ENCODE data around the gene SCP2D1. TPM values are rescaled to one million over a fixed set of nuclear protein-coding genes. Genes with fewer than 3 reads are reported as not detected.

SCP2D1 gene
- total and polyA plus RNA-seq, 2 experiments from 2014 or later, result not detected

DNA sequence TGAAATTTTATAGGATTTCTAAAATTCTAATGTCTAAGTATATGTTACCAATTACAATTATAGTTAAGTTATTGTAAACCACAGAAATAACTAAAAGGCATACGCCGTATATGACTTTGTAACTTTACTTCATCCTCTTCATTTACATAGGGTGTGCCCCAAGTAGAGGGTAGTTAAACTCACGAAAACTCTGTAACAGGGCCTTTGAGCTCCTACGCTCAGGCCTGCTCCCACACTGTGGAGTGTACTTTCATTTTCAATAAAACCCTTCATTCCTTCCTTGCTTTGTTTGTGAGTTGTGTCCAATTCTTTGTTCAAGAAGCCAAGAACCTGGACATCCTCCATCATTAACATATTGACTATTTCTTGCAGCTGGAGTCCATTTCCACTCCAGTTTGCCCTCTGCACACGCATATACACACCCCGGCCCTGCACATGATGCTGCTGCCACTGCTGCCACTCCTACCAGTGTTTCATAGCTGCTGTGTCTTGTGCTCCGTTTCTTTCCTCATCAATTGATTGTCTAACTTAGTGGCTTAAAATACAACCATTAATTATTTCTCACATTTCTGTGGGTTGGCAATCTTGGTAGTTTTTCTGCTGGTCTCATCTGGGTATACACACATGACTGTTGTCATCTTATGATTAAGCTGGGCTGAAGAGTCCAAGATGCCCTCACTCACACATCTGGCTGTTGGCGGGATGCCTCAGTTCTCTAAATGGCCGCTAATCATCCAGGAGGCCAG, 33.0 kb upstream of the SCP2D1 start:
- no peaks in the 10 kb centered on the region for H3K27me3 ChIP-seq (ENCODE audit: insufficient read depth)
- H3K36me3 ChIP-seq (ENCODE audit: insufficient read depth), result no peaks in the 10 kb centered on the region
- H3K9me2 ChIP-seq (ENCODE audit: insufficient read depth), result no peaks in the 10 kb centered on the region
- H3K4me2 ChIP-seq, result no peak overlapping the region
- TF ChIP-seq ZNF114 (CRISPR knock-in tag; IDR thresholded peaks at IDR 0.05) (no peak), CREB1 (CRISPR knock-in tag; IDR thresholded peaks at IDR 0.05; ENCODE audit: low read depth) (no peak), JUNB (IDR thresholded peaks at IDR 0.05; ENCODE audit: unreplicated experiment) (no peak), POLR2AphosphoS5 (IDR thresholded peaks at IDR 0.05; ENCODE audit: low read depth) (no peak), EZH2phosphoT487 (IDR thresholded peaks at IDR 0.05; ENCODE audit: unreplicated experiment) (no peak), STAT1 (IDR thresholded peaks at IDR 0.05; ENCODE audit: unreplicated experiment) (no peak), ZNF331 (CRISPR knock-in tag; IDR thresholded peaks at IDR 0.05; ENCODE audit: low read depth) (no peak), EZH2 (IDR thresholded peaks at IDR 0.05; ENCODE audit: low read depth, unreplicated experiment) (no peak), NANOG (IDR thresholded peaks at IDR 0.05; ENCODE audit: borderline replicate concordance) (no peak)
- TF ChIP-seq, protein P1, sequence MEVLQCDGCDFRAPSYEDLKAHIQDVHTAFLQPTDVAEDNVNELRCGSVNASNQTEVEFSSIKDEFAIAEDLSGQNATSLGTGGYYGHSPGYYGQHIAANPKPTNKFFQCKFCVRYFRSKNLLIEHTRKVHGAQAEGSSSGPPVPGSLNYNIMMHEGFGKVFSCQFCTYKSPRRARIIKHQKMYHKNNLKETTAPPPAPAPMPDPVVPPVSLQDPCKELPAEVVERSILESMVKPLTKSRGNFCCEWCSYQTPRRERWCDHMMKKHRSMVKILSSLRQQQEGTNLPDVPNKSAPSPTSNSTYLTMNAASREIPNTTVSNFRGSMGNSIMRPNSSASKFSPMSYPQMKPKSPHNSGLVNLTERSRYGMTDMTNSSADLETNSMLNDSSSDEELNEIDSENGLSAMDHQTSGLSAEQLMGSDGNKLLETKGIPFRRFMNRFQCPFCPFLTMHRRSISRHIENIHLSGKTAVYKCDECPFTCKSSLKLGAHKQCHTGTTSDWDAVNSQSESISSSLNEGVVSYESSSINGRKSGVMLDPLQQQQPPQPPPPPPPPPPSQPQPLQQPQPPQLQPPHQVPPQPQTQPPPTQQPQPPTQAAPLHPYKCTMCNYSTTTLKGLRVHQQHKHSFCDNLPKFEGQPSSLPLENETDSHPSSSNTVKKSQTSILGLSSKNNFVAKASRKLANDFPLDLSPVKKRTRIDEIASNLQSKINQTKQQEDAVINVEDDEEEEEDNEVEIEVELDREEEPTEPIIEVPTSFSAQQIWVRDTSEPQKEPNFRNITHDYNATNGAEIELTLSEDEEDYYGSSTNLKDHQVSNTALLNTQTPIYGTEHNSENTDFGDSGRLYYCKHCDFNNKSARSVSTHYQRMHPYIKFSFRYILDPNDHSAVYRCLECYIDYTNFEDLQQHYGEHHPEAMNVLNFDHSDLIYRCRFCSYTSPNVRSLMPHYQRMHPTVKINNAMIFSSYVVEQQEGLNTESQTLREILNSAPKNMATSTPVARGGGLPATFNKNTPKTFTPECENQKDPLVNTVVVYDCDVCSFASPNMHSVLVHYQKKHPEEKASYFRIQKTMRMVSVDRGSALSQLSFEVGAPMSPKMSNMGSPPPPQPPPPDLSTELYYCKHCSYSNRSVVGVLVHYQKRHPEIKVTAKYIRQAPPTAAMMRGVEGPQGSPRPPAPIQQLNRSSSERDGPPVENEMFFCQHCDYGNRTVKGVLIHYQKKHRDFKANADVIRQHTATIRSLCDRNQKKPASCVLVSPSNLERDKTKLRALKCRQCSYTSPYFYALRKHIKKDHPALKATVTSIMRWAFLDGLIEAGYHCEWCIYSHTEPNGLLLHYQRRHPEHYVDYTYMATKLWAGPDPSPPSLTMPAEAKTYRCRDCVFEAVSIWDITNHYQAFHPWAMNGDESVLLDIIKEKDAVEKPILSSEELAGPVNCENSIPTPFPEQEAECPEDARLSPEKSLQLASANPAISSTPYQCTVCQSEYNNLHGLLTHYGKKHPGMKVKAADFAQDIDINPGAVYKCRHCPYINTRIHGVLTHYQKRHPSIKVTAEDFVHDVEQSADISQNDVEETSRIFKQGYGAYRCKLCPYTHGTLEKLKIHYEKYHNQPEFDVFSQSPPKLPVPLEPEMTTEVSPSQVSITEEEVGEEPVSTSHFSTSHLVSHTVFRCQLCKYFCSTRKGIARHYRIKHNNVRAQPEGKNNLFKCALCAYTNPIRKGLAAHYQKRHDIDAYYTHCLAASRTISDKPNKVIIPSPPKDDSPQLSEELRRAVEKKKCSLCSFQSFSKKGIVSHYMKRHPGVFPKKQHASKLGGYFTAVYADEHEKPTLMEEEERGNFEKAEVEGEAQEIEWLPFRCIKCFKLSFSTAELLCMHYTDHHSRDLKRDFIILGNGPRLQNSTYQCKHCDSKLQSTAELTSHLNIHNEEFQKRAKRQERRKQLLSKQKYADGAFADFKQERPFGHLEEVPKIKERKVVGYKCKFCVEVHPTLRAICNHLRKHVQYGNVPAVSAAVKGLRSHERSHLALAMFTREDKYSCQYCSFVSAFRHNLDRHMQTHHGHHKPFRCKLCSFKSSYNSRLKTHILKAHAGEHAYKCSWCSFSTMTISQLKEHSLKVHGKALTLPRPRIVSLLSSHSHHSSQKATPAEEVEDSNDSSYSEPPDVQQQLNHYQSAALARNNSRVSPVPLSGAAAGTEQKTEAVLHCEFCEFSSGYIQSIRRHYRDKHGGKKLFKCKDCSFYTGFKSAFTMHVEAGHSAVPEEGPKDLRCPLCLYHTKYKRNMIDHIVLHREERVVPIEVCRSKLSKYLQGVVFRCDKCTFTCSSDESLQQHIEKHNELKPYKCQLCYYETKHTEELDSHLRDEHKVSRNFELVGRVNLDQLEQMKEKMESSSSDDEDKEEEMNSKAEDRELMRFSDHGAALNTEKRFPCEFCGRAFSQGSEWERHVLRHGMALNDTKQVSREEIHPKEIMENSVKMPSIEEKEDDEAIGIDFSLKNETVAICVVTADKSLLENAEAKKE (CRISPR knock-in tag; IDR thresholded peaks at IDR 0.05), result no peak
- TF ChIP-seq, protein P2, sequence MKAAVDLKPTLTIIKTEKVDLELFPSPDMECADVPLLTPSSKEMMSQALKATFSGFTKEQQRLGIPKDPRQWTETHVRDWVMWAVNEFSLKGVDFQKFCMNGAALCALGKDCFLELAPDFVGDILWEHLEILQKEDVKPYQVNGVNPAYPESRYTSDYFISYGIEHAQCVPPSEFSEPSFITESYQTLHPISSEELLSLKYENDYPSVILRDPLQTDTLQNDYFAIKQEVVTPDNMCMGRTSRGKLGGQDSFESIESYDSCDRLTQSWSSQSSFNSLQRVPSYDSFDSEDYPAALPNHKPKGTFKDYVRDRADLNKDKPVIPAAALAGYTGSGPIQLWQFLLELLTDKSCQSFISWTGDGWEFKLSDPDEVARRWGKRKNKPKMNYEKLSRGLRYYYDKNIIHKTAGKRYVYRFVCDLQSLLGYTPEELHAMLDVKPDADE (IDR thresholded peaks at IDR 0.05), result no peak
- TF ChIP-seq, protein P3, sequence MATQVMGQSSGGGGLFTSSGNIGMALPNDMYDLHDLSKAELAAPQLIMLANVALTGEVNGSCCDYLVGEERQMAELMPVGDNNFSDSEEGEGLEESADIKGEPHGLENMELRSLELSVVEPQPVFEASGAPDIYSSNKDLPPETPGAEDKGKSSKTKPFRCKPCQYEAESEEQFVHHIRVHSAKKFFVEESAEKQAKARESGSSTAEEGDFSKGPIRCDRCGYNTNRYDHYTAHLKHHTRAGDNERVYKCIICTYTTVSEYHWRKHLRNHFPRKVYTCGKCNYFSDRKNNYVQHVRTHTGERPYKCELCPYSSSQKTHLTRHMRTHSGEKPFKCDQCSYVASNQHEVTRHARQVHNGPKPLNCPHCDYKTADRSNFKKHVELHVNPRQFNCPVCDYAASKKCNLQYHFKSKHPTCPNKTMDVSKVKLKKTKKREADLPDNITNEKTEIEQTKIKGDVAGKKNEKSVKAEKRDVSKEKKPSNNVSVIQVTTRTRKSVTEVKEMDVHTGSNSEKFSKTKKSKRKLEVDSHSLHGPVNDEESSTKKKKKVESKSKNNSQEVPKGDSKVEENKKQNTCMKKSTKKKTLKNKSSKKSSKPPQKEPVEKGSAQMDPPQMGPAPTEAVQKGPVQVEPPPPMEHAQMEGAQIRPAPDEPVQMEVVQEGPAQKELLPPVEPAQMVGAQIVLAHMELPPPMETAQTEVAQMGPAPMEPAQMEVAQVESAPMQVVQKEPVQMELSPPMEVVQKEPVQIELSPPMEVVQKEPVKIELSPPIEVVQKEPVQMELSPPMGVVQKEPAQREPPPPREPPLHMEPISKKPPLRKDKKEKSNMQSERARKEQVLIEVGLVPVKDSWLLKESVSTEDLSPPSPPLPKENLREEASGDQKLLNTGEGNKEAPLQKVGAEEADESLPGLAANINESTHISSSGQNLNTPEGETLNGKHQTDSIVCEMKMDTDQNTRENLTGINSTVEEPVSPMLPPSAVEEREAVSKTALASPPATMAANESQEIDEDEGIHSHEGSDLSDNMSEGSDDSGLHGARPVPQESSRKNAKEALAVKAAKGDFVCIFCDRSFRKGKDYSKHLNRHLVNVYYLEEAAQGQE (IDR thresholded peaks at IDR 0.05; ENCODE audit: unreplicated experiment), result no peak
- TF ChIP-seq, protein P4, sequence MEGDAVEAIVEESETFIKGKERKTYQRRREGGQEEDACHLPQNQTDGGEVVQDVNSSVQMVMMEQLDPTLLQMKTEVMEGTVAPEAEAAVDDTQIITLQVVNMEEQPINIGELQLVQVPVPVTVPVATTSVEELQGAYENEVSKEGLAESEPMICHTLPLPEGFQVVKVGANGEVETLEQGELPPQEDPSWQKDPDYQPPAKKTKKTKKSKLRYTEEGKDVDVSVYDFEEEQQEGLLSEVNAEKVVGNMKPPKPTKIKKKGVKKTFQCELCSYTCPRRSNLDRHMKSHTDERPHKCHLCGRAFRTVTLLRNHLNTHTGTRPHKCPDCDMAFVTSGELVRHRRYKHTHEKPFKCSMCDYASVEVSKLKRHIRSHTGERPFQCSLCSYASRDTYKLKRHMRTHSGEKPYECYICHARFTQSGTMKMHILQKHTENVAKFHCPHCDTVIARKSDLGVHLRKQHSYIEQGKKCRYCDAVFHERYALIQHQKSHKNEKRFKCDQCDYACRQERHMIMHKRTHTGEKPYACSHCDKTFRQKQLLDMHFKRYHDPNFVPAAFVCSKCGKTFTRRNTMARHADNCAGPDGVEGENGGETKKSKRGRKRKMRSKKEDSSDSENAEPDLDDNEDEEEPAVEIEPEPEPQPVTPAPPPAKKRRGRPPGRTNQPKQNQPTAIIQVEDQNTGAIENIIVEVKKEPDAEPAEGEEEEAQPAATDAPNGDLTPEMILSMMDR (conservative IDR thresholded peaks at IDR 0.05; ENCODE audit: low read depth in 2 of 2), result no peak
- H2AFZ ChIP-seq, result no peak overlapping the region
- H4K20me1 ChIP-seq (replicated peaks; ENCODE audit: insufficient read depth), result no peaks in the 10 kb centered on the region
- Mint-ChIP-seq H3K9me3 (peaks cover 8% of the 10 kb centered on the region; the same call in 2 of the 3 replicates), H3K27me3 (ENCODE audit: insufficient read depth, low read depth, poor library complexity) (peaks cover 4% of the 10 kb centered on the region), H3K36me3 (ENCODE audit: low read depth) (no peaks in the 10 kb centered on the region), H3K4me3 (no peak overlapping the region), H3K4me1 (no peaks in the 10 kb centered on the region), H3K27ac (no peak overlapping the region)
- no peaks in the 10 kb centered on the region for H3F3A ChIP-seq (replicated peaks; ENCODE audit: low read depth)
- no peak overlapping the region for H3K4me3 ChIP-seq
- H3K79me2 ChIP-seq (replicated peaks; ENCODE audit: insufficient read depth), result no peaks in the 10 kb centered on the region
- no peaks in the 10 kb centered on the region for H3K4me1 ChIP-seq (ENCODE audit: insufficient read depth)
- no peak for DNase-seq (ENCODE audit: low spot score)
- ATAC-seq, result no peak
- no peak overlapping the region for H3K27ac ChIP-seq (ENCODE audit: low read depth)

All from GM23338 (cell line).